Measurements from ENCODE around the gene PTPRK.

PTPRK gene

DNA sequence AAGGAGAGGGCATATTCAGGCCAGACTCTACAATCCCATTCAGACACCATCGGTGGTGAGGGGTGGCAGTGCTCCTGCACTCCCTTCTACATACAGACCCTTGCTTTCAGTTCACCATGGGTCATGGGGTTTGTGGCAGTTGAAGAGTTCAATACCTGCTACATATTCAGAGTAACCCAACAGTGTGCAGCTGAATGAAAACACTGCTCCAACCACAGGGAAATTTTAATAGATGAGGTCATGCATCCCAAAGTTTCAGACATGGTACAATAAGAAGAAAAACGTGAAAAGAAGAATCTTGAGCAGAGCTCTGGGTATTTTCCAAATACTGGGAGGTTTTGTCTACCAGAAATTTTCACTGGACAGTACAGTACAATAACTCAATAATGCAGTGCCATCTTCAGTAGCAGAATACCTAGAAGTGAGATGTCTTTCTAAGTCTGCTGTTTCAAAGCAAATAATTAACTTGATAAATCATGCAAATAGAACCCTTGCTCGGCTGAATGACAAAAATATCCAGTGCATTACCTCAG, 162.1 kb downstream of the PTPRK start:
- no peak overlapping the region for H3K27ac ChIP-seq (ENCODE audit: low read depth, low read length)
- H3K4me2 ChIP-seq (ENCODE audit: low read length), result no peak overlapping the region
- H3K9me3 ChIP-seq (ENCODE audit: insufficient read depth, low read depth, low read length), result no peaks in the 10 kb centered on the region
- H3K14ac ChIP-seq (ENCODE audit: low read length), result no peak overlapping the region
- no peaks in the 10 kb centered on the region for H3K4me1 ChIP-seq (ENCODE audit: control insufficient read depth in 1 of 2, insufficient read depth in 2 of 2, low read length in 2 of 2)
- H3K79me2 ChIP-seq (ENCODE audit: control insufficient read depth, insufficient read depth, low read length, poor library complexity), result no peaks in the 10 kb centered on the region
- H2BK12ac ChIP-seq (ENCODE audit: low read length), result no peak overlapping the region
- H3K9ac ChIP-seq (ENCODE audit: low read length), result no peak overlapping the region
- no peak overlapping the region for H3K18ac ChIP-seq (ENCODE audit: low read length)
- WGBS (ENCODE audit: extremely low coverage, insufficient coverage, insufficient read length), result no CpG with 5 or more reads among the region's 3 CpGs
- H3K36me3 ChIP-seq (ENCODE audit: control insufficient read depth in 1 of 2, insufficient read depth in 2 of 2, low read length in 2 of 2), result no peaks in the 10 kb centered on the region
- H4K8ac ChIP-seq (ENCODE audit: low read depth, low read length), result no peak overlapping the region
- no peak overlapping the region for H3K23ac ChIP-seq (ENCODE audit: low read length)
- no peak overlapping the region for H3K4me3 ChIP-seq (ENCODE audit: low read depth, low read length)
- no peak overlapping the region for H4K91ac ChIP-seq (ENCODE audit: low read depth, low read length)
- H2AFZ ChIP-seq (ENCODE audit: insufficient read depth, low read length, poor library complexity), result no peak overlapping the region
- H2AK5ac ChIP-seq (ENCODE audit: low read length), result no peak overlapping the region
- DNase-seq, result no peak
- no peak overlapping the region for H2BK5ac ChIP-seq (ENCODE audit: low read depth, low read length, poor library complexity)
- H3K79me1 ChIP-seq (ENCODE audit: low read length), result no peaks in the 10 kb centered on the region
- H2BK120ac ChIP-seq (ENCODE audit: insufficient read depth, low read length, poor library complexity), result no peak overlapping the region
- H3K4ac ChIP-seq (ENCODE audit: low read depth, low read length), result no peak overlapping the region
- H3K27me3 ChIP-seq (ENCODE audit: insufficient read depth, low read length), result no peaks in the 10 kb centered on the region
- H4K12ac ChIP-seq (ENCODE audit: low read depth, low read length), result no peak overlapping the region

- no peak overlapping the region for H4K8ac ChIP-seq (ENCODE audit: low read depth, low read length)
- no peaks in the 10 kb centered on the region for H3K4me1 ChIP-seq (ENCODE audit: control insufficient read depth in 1 of 2, insufficient read depth in 2 of 2, low read length in 2 of 2)
- H3K18ac ChIP-seq (ENCODE audit: low read length), result no peak overlapping the region
- no peak overlapping the region for H2AFZ ChIP-seq (ENCODE audit: insufficient read depth, low read length, poor library complexity)
- H3K14ac ChIP-seq (ENCODE audit: low read length), result no peak overlapping the region
- no peak overlapping the region for H4K91ac ChIP-seq (ENCODE audit: low read depth, low read length)
- no peak overlapping the region for H2BK12ac ChIP-seq (ENCODE audit: low read length)
- H2AK5ac ChIP-seq (ENCODE audit: low read length), result no peak overlapping the region
- no peak for DNase-seq
- H2BK120ac ChIP-seq (ENCODE audit: insufficient read depth, low read length, poor library complexity), result no peak overlapping the region
- no peak overlapping the region for H3K27ac ChIP-seq (ENCODE audit: low read depth, low read length)
- H4K12ac ChIP-seq (ENCODE audit: low read depth, low read length), result no peak overlapping the region
- H3K9ac ChIP-seq (ENCODE audit: low read length), result no peak overlapping the region
- no peaks in the 10 kb centered on the region for H3K36me3 ChIP-seq (ENCODE audit: control insufficient read depth in 1 of 2, insufficient read depth in 2 of 2, low read length in 2 of 2)
- no peaks in the 10 kb centered on the region for H3K27me3 ChIP-seq (ENCODE audit: insufficient read depth, low read length)
- H3K79me2 ChIP-seq (ENCODE audit: control insufficient read depth, insufficient read depth, low read length, poor library complexity), result no peaks in the 10 kb centered on the region
- no CpG with 5 or more reads among the region's 3 CpGs for WGBS (ENCODE audit: extremely low coverage, insufficient coverage, insufficient read length)
- no peaks in the 10 kb centered on the region for H3K79me1 ChIP-seq (ENCODE audit: low read length)
- no peak overlapping the region for H3K23ac ChIP-seq (ENCODE audit: low read length)
- H3K4me3 ChIP-seq (ENCODE audit: low read depth, low read length), result no peak overlapping the region
- no peak overlapping the region for H2BK5ac ChIP-seq (ENCODE audit: low read depth, low read length, poor library complexity)
- H3K9me3 ChIP-seq (ENCODE audit: insufficient read depth, low read depth, low read length), result no peaks in the 10 kb centered on the region
- no peak overlapping the region for H3K4ac ChIP-seq (ENCODE audit: low read depth, low read length)
- H3K4me2 ChIP-seq (ENCODE audit: low read length), result no peak overlapping the region
Measured at GRCh38 chr6:128357392-128358130, 162.8 kb downstream of the PTPRK start.

- H2BK120ac ChIP-seq (ENCODE audit: insufficient read depth, low read length, poor library complexity), result no peak overlapping the region
- no peak overlapping the region for H3K27ac ChIP-seq (ENCODE audit: low read depth, low read length)
- H4K8ac ChIP-seq (ENCODE audit: low read depth, low read length), result no peak overlapping the region
- no peaks in the 10 kb centered on the region for H3K79me1 ChIP-seq (ENCODE audit: low read length)
- no peak overlapping the region for H3K4me3 ChIP-seq (ENCODE audit: low read depth, low read length)
- no peak overlapping the region for H3K23ac ChIP-seq (ENCODE audit: low read length)
- H3K9me3 ChIP-seq (ENCODE audit: insufficient read depth, low read depth, low read length), result no peaks in the 10 kb centered on the region
- no peaks in the 10 kb centered on the region for H3K36me3 ChIP-seq (ENCODE audit: control insufficient read depth in 1 of 2, insufficient read depth in 2 of 2, low read length in 2 of 2)
- H3K18ac ChIP-seq (ENCODE audit: low read length), result no peak overlapping the region
- no peak overlapping the region for H2AK5ac ChIP-seq (ENCODE audit: low read length)
- H3K79me2 ChIP-seq (ENCODE audit: control insufficient read depth, insufficient read depth, low read length, poor library complexity), result no peaks in the 10 kb centered on the region
- no peak overlapping the region for H4K12ac ChIP-seq (ENCODE audit: low read depth, low read length)
- DNase-seq, result no peak
- no peaks in the 10 kb centered on the region for H3K4me1 ChIP-seq (ENCODE audit: control insufficient read depth in 1 of 2, insufficient read depth in 2 of 2, low read length in 2 of 2)
- no peak overlapping the region for H2BK5ac ChIP-seq (ENCODE audit: low read depth, low read length, poor library complexity)
- no peak overlapping the region for H3K14ac ChIP-seq (ENCODE audit: low read length)
- no peak overlapping the region for H4K91ac ChIP-seq (ENCODE audit: low read depth, low read length)
- H2BK12ac ChIP-seq (ENCODE audit: low read length), result no peak overlapping the region
- no CpG with 5 or more reads among the region's 1 CpG for WGBS (ENCODE audit: extremely low coverage, insufficient coverage, insufficient read length)
- H3K9ac ChIP-seq (ENCODE audit: low read length), result no peak overlapping the region
- no peak overlapping the region for H2AFZ ChIP-seq (ENCODE audit: insufficient read depth, low read length, poor library complexity)
- no peaks in the 10 kb centered on the region for H3K27me3 ChIP-seq (ENCODE audit: insufficient read depth, low read length)
- H3K4me2 ChIP-seq (ENCODE audit: low read length), result no peak overlapping the region
- no peak overlapping the region for H3K4ac ChIP-seq (ENCODE audit: low read depth, low read length)
Measured at GRCh38 chr6:128352366-128352765, 168.0 kb downstream of the PTPRK start.

- H2AK5ac ChIP-seq (ENCODE audit: low read length), result no peak overlapping the region
- no peak overlapping the region for H2AFZ ChIP-seq (ENCODE audit: insufficient read depth, low read length, poor library complexity)
- no peak overlapping the region for H3K4me3 ChIP-seq (ENCODE audit: low read depth, low read length)
- no peak overlapping the region for H4K91ac ChIP-seq (ENCODE audit: low read depth, low read length)
- H3K18ac ChIP-seq (ENCODE audit: low read length), result no peak overlapping the region
- H4K8ac ChIP-seq (ENCODE audit: low read depth, low read length), result no peak overlapping the region
- H3K9me3 ChIP-seq (ENCODE audit: insufficient read depth, low read depth, low read length), result no peaks in the 10 kb centered on the region
- H3K14ac ChIP-seq (ENCODE audit: low read length), result no peak overlapping the region
- no peaks in the 10 kb centered on the region for H3K36me3 ChIP-seq (ENCODE audit: control insufficient read depth in 1 of 2, insufficient read depth in 2 of 2, low read length in 2 of 2)
- no peak overlapping the region for H3K27ac ChIP-seq (ENCODE audit: low read depth, low read length)
- no peaks in the 10 kb centered on the region for H3K79me2 ChIP-seq (ENCODE audit: control insufficient read depth, insufficient read depth, low read length, poor library complexity)
- H3K9ac ChIP-seq (ENCODE audit: low read length), result no peak overlapping the region
- no peaks in the 10 kb centered on the region for H3K79me1 ChIP-seq (ENCODE audit: low read length)
- no peak overlapping the region for H3K4ac ChIP-seq (ENCODE audit: low read depth, low read length)
- H3K23ac ChIP-seq (ENCODE audit: low read length), result no peak overlapping the region
- no peak overlapping the region for H2BK5ac ChIP-seq (ENCODE audit: low read depth, low read length, poor library complexity)
- H2BK12ac ChIP-seq (ENCODE audit: low read length), result no peak overlapping the region
- DNase-seq, result no peak
- no peak overlapping the region for H2BK120ac ChIP-seq (ENCODE audit: insufficient read depth, low read length, poor library complexity)
- no peak overlapping the region for H4K12ac ChIP-seq (ENCODE audit: low read depth, low read length)
- H3K4me1 ChIP-seq (ENCODE audit: control insufficient read depth in 1 of 2, insufficient read depth in 2 of 2, low read length in 2 of 2), result no peaks in the 10 kb centered on the region
- H3K4me2 ChIP-seq (ENCODE audit: low read length), result no peak overlapping the region
- no peaks in the 10 kb centered on the region for H3K27me3 ChIP-seq (ENCODE audit: insufficient read depth, low read length)
- no CpG with 5 or more reads among the region's 2 CpGs for WGBS (ENCODE audit: extremely low coverage, insufficient coverage, insufficient read length)
Measured at GRCh38 chr6:128351255-128351514, 169.2 kb downstream of the PTPRK start.
